Kidney epithelial cell (primary cell): ENCODE measurements around the gene SCPEP1. TPM values are rescaled to one million over a fixed set of nuclear protein-coding genes. Genes with fewer than 3 reads are reported as not detected.

ENCODE experiments used
- DNase-seq: peaks from one replicate; pipeline ENCODE4 v3.0.0-alpha.2; 2010; ENCODE audit warnings: low read depth
- H3K27me3 ChIP-seq: 2 replicates; pipeline ENCODE4 v1.6.0; 2011; ENCODE audit warnings: low read length; ENCODE audit not compliant: control insufficient read depth, insufficient read depth
- H3K36me3 ChIP-seq: 2 replicates; pipeline ENCODE4 v1.5.1; 2011; ENCODE audit warnings: low read length; ENCODE audit not compliant: control insufficient read depth, insufficient read depth
- H3K4me3 ChIP-seq: 2 replicates; pipeline ENCODE4 v1.5.1; 2011; ENCODE audit warnings: low read depth, mild to moderate bottlenecking, control low read depth, low read length
- total RNA-seq: library from RNA; depleted of rRNA; stranded (reverse); fragments of >200 nt; gene quantifications from 2 replicates; pipeline ENCODE4 v1.2.3, GENCODE V29; 2015
- TF ChIP-seq, protein P1 (sequence below): IDR thresholded peaks from 2 replicates; pipeline ENCODE4 v1.5.1; 2011; ENCODE audit warnings: mild to moderate bottlenecking, moderate library complexity, low read length, control low read depth, inconsistent platforms; ENCODE audit not compliant: insufficient read depth, poor library complexity, severe bottlenecking

SCPEP1 gene
- total RNA-seq, 1 donor from 2014 or later: 24.8 TPM

DNA sequence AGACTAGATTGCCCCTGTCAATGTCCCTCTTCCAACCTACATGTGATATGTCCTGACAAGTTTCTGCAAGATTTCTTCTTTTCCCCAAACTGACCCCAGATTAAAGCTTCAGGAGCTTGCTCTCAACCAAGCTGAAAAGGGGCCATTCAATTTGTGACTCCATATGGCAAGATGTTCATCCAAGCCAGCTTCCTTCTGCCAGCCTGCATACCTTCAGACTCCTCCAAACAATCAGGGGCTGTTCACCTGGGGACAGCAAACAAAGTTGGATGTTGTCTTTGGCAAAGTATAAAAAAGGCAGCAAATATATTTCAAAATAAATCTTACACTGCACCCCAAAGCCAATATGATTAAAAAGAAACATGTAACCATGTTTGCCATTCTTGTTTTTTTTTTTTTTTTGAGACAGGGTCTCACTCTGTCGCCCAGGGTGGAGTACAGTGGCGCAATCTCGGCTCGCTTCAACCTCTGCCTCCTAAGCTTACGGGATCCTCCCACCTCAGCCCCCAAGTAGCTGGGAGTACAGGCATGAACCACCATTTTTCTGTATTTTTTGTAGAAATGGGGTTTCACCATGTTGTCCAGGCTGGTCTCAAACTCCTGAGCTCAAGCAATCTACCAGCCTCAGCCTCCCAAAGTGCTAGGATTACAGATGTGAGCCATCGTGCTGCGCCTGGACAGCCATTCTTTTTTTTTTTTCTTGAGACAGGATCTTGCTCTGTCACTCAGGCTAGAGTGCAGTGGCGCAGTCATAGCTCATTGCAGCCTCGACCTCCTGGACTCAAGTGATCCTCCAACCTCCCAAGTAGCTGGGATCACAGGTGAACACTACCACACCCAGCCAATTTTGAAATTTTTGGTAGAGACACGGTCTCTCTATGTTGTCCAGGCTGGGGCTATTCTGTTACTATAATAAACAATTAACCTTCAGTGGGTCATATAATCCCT, 57.1 kb downstream of the SCPEP1 start:
- Histone ChIP-seq H3K36me3 (no peaks in the 10 kb centered on the region), H3K4me3 (no peak overlapping the region), H3K27me3 (peaks cover 9% of the 10 kb centered on the region)
- TF ChIP-seq, protein P1, sequence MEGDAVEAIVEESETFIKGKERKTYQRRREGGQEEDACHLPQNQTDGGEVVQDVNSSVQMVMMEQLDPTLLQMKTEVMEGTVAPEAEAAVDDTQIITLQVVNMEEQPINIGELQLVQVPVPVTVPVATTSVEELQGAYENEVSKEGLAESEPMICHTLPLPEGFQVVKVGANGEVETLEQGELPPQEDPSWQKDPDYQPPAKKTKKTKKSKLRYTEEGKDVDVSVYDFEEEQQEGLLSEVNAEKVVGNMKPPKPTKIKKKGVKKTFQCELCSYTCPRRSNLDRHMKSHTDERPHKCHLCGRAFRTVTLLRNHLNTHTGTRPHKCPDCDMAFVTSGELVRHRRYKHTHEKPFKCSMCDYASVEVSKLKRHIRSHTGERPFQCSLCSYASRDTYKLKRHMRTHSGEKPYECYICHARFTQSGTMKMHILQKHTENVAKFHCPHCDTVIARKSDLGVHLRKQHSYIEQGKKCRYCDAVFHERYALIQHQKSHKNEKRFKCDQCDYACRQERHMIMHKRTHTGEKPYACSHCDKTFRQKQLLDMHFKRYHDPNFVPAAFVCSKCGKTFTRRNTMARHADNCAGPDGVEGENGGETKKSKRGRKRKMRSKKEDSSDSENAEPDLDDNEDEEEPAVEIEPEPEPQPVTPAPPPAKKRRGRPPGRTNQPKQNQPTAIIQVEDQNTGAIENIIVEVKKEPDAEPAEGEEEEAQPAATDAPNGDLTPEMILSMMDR: no peak
- DNase-seq: no peak

DNA sequence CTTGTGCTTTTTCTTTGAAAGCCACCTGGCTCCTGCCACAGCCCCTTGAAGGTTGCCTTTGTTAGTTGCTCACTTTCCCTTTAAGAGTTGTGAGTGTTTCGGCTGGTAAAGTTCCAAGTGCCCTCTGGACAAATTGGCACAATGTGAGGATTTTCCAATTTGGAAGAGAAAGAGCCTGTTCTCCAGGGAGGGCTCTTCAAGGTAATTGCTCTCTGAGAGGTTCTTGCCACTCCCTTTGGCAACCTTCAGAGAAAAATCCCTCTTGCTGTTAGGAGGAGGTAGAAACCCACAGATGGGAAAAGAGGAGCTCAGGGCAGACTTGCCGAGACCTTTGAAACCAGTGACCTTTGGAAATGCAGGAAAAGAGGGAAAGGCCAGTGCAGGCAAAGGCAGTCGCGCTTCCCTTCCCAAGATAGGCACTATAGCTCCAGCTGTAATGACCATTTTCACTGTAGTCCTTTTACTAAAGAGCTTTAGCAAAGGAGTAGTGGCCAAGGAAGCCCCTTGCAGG, 58.1 kb downstream of the SCPEP1 start:
- no peak for DNase-seq
- Histone ChIP-seq H3K27me3 (peaks cover 9% of the 10 kb centered on the region), H3K36me3 (no peaks in the 10 kb centered on the region), H3K4me3 (no peak overlapping the region)
- TF ChIP-seq, protein P1: no peak

DNA sequence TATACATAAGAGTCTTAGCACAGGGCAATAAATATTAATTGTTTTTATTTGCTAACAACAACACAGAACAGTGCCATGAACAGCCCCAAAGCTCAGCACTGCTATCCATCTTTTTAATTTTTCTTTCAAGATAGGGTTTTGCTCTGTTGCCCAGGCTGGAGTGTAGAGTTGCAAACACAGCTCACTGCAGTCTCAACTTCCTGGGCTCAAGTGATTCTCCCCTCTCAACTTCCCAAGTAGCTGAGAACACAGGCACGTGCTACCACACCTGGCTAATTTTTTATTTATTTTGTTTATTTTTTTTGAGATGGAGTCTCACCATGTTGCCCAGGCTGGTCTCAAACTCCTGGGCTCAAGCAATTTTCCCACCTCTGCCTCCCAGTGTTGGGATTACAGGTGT, 59.5 kb downstream of the SCPEP1 start:
- no peak for DNase-seq
- TF ChIP-seq, protein P1: no peak
- Histone ChIP-seq H3K27me3 (peaks cover 9% of the 10 kb centered on the region), H3K36me3 (no peaks in the 10 kb centered on the region), H3K4me3 (no peak overlapping the region)

DNA sequence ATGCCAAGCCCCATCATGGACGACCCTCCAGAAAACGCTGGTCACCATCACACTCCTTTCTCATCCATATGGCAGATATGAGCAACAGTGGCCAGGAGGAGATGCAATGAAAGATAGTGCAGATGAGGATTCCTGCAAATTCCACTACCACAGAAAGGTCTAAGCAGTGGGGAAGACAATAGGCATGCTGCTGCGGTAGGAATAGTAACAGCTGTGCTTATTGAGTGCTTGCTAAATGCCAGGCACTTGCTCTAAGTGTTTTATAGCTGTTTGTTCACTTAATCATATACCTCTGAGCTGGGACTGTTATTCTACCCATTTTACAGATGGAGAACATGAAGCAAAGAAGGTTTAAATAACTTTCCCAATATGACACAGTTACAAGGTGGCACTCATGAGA, 60.6 kb downstream of the SCPEP1 start:
- no peak for DNase-seq
- no peak overlapping the region for H3K4me3 ChIP-seq
- TF ChIP-seq, protein P1: no peak
- no peaks in the 10 kb centered on the region for H3K36me3 ChIP-seq
- peaks cover 14% of the 10 kb centered on the region for H3K27me3 ChIP-seq

DNA sequence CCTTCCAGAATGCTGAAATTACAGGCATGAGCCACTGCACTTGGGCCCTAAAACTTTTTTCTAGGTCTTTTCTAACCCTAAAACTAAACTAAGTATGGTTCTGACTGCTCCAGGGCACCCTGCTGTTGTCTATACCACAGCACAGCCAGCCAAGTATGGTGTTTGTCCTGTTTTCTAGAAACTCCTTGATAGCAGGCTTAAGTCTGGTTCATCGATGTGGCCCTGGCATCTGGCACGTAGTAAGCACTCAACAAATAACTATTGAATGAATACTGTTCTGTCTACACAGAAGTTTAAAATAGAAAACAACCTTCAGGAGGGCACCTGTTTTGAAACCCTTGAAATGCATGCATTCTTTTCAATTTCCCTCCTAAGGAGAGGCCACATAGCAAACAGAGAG, 62.6 kb downstream of the SCPEP1 start:
- peaks cover 28% of the 10 kb centered on the region for H3K27me3 ChIP-seq
- DNase-seq: no peak
- TF ChIP-seq, protein P1: no peak
- H3K4me3 ChIP-seq: no peak overlapping the region
- no peaks in the 10 kb centered on the region for H3K36me3 ChIP-seq
